Muscle of back (tissue), 11 donors: ENCODE measurements around the gene PLEKHB2. TPM values are rescaled to one million over a fixed set of nuclear protein-coding genes. Genes with fewer than 3 reads are reported as not detected.
"Not testable (repeated sequence)": the region's sequence is repeated elsewhere in the genome, so short reads cannot be mapped to it uniquely, and the experiment has no call there.

ENCODE experiments used
- DNase-seq, 3 donors: peaks; one replicate each; pipeline versions ENCODE4 v3.0.0 to v3.0.0-alpha.2; 2013
- polyA plus RNA-seq, 10 donors: library from polyadenylated mRNA; unstranded; fragments of 120-200 nt; gene quantifications; one replicate each; pipeline ENCODE4 v1.2.1, GENCODE V29; 2013; ENCODE audit not compliant: insufficient read length in 10 of 10

PLEKHB2 gene
- polyA plus RNA-seq, 10 donors, result 21.9 to 27.6 (median 25.4) TPM

DNA sequence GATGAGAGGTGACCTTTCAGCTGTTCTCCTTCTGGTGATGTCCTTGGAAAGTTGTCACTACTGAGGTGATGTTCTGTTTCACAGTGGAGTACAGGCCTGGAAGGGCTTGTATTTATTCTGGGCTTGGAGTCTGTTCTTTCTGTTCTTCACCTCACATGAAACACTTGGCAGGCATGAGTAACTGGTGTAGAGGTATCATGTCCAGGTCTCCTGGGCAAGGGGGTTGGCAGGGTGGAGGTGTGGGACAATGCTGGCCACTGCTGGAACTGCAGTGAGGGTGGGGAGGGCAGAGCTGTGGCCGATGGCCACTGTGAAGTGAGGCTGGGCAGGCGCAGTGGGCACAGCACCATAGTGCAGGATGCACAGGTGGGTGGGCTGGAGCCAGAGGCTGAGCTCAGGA lies 35.4 kb downstream of the PLEKHB2 start:
- no peak for DNase-seq

DNA sequence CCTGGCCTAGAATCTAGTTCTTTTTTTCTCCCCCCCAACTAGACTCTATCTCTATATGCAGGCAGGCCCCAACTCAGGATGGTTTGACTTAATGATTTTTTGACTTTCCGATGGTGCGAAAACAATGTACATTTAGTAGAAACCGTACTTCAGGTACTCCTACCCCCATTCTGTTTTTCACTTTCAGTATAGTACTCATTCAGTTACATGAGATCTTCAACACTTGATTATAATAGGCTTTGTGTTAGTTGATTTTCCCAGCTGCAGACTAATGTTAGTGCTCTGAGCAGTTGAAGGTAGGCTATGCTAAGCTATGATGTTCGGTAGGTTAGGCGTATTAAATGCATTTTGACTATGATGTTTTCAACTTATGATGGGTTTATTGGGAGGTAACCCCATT lies 37.7 kb downstream of the PLEKHB2 start:
- DNase-seq, result no peak

DNA sequence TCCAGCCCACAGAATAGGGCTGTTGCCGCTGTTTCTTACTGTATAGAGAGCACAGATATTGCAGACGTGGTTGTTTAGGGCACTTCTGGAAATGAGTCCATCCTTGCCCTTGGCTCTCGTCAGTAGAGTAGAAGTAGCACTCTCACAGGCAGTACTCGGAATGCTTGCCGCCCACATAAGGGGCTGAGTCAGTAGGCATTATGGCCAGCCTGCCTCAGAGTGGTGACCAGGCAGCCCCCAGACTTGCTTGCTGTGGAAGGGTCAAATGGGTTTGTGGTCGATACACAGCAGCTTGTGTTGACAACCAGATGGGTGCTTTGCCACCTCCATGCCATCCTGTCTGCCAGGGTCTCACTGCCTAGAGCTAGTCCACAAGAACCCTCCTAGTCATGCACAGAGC lies 38.7 kb downstream of the PLEKHB2 start:
- no peak for DNase-seq

DNA sequence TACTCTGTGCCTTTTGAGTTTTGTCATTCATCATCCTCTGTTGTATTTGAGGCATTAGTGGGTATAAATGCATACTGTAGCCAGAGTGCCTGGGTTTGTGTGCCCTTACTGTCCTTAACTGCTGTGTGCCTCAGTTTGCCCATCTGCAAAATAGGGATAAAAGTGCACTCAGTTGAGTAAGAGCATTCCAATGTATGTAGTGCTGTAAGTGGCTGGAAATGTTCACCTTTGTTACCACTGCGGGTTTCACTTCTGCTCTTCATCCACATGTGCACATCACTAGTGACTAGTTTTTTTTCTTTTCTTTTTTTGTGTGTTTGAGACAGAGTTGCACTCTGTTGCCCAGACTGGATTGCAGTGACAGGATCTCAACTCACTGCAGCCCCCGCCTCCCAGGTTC lies 39.9 kb downstream of the PLEKHB2 start:
- DNase-seq, result no peak

DNA sequence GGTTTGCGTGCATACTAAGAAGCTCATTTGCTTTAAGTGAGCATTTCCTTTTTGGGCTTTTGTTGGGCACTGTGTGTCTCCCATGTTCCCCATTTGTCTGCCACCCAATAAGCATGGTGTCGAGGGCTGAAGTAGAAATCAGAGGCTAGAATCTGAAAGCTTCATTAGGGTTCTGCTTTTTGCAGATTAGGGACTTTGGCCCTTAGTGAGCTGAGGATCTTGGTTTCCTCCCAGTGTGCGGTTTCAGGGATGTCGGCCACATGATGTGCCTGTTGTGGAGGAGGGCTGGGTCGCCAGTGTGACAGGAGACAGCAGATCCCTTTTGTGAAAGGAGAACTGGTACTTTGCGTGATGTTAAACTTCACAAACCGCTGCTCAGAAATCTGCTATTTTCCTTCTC lies 41.1 kb downstream of the PLEKHB2 start:
- no peak for DNase-seq

DNA sequence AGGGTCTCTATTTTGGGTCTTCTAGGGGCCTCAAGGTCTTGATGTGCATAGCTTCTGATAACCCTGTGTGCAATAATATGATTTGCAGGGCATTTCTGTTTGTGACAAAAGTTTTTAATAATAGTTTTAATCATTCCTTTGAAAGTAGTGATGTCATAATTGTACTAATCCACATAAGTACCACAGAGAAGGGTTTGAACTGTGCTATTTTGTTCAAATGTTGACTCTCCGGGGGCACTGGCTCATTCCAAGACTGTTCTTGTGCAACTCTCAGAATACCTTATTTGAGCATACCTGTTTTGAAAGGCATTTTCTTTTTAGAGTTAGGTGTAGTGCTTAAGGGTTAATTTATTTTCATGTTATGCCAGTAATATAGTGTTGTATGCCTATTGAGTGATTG lies 41.6 kb downstream of the PLEKHB2 start:
- no peak for DNase-seq

DNA sequence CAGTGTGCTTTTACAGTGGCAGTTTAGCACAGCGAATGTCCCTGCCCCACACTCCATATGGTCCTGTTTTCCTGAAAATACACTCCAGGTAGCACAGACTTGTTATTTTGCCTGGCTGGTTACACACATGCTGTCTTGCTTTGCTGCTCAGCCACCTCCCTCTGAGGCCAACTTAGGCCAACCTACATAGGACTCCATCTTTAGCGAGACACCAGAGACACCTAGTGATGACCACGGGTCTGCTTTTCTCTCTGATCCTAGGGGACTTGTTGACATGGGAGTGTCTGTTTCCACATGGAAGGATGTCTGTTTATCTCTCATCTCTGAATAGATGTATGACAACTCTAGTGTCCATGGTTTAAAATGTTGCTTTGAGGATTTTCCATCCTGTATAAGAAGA lies 43.3 kb downstream of the PLEKHB2 start:
- DNase-seq, result no peak

DNA sequence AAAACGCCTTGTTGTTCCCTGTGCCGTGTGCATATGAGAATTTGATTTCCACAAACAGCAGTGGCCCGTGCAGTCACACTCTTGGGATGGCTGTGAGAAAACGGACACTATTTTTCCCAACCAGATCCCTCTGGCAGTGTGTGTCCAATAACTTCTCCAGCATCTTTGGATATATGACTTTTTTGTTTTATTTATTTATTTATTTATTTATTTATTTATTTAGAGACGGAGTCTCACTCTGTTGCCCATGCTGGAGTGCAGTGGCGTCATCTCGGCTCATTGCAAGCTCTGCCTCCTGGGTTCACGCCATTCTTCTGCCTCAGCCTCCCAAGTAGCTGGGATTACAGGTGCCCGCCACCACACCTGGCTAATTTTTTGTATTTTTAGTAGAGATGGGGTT lies 45.0 kb downstream of the PLEKHB2 start:
- DNase-seq, result not testable (repeated sequence)

DNA sequence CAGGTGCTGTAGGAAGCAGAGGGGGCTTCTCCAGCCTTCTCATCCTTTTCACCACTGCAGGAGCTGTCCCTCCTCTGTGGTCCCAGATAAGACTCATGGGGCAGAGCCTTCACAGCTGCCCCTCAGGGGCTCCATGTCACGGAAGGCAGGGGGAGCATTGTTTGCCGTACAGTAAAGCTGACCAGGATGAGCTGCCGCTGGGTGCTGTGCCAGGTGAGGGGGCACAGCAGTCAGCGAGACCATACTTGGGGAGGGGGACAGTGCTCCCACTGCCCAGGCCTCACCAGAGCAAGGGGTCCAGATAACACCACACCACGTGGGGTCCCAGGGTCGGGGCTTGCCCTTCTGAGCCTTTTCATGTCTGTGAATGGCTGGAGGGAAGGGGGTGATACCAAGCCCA lies 46.3 kb downstream of the PLEKHB2 start:
- no peak for DNase-seq

DNA sequence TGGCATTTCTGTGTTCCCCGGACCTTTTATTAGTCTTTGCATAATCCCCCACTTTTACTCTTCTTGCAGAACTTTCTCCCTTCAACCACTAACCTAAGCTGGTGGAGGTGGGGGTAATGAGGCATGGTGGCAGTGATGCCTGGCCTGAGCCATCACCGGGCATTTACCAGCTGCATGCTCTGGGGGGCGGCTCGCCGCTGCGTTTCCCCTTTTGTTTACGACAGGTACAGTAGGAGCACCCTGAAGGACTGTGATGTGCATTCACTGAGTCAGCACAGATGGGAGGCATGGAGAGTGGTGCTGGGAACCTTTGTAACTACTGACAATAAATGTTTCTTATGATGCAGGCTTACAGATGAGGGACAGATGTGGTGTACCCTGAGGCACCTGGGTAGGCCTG lies 46.9 kb downstream of the PLEKHB2 start:
- DNase-seq, result no peak

DNA sequence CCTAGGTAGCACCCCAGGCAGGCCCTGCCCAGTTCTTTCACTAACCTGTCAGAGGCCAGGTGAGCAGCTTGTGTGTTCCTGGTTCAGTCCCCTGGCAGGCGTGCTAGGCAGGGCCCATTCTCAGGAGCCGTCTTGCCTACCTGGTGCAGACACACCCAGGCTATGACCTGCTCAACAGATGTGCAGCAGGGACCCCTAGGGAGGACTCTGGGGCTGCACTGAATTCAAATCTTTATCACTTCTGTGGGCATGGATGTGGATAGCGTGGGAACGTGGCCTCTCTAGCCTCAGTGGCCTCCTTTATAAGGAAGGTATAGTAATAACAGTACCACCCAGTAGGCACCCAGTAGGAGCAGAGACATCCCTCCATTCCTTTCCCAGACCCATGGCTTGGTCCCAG lies 48.4 kb downstream of the PLEKHB2 start:
- DNase-seq, result no peak

DNA sequence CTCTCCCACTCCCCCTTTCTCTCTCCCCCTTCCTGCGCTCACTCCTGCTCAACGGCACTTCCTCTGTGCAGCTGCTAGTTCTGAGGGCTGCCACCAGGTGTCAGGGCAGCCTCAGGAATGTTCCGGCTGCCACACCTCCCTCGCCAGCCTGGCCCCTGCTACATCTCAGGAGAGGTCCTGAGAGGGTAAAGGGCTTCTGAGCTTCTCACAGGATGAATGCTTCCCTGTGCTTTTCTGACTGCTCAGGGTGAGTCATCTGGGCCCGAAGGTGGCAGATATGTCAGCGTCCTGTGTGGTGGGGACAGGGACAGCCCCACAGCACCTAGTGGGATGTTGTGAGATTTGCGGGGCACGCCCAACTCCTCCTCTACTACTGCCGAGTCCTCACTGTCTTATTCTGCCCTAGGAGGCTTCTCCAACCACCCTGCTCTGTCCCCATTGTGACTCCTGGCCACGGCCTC lies 49.0 kb downstream of the PLEKHB2 start:
- DNase-seq, result peak; percentile 34 to 78 (median 53)

DNA sequence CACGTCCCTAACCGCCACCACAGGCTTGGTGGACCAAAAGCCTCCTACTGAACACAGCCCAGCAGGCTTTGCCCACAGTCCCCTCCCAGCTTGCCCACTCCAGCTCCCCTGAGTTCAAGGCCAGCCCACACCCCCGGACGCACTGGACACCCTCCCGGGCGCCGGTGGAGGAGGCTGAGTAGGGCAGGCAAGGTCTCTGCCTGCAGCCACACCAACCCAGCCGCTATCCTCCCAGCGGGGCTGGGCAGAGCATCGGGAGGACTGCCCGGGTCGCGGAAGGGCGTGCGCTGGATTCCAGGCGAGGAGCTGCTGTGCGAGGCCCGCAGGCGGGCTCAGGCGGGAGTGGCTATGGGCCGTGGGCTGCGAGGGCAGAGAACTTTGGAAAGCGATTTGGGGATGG lies 49.5 kb downstream of the PLEKHB2 start:
- no peak for DNase-seq

DNA sequence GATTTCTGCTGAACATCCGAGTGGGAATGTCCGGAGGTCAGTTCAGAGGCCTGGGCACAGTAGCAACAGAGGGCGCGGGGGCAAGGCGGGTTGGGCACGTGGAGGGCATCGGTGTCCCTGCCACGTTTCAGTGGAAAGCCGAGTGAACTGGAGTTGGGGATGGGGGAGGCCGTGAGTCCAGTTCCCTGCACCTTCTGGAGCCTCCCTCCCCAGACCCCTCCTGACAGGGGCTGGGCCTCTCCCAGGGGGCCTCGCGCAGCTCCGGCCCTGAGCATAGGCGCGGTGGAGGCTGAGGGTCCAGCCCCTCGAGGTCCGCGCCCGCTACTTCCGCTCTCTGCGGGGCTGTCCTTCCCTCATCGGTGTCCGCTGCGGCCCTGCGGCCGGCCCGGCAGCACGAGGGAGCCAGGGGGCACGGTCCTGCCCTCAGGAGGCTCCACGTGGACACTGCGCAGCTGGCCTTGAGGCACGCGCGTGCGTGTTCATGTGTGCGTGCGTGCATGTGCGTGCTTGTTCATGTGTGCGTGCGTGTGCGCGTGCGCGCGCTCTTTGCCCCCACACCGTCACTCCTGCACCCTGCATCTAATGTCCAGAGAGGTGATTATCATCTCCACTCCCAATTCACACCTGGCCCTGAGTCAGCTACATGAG lies 50.2 kb downstream of the PLEKHB2 start:
- no peak for DNase-seq

DNA sequence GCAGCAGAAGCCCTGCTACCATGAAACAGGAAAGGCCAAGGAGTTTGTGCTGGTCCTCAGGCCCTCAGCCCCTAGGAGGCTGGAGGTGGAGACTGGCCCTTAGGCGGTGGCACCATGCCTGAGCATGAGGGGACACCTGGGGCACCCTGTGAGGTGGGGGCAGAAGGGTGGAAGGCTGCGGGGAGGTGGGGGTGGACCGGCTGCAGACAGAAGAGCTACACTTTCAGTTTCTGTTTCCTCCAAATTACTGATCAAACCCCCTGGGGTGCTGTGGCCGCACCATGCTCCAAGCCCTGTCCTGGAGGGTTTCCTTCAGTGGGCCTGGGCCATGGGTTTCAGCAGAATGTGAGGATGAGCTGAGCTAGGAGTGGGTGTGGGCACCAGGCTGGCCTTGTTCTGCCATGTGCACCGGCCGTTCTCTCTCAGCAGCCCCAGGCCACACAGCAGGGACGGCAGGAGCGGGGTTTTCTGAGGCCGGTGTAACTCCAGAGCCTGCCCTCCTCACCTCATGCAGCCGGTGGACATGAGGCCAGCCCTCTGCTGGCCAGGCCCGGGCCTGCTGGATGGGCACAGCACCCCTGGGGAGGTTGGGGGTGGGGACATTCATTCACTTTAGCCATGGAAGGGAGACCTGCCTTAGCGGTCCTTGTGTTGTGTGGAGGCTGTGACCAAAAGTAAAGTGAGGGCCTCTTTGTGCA lies 51.5 kb downstream of the PLEKHB2 start:
- DNase-seq, result no peak

DNA sequence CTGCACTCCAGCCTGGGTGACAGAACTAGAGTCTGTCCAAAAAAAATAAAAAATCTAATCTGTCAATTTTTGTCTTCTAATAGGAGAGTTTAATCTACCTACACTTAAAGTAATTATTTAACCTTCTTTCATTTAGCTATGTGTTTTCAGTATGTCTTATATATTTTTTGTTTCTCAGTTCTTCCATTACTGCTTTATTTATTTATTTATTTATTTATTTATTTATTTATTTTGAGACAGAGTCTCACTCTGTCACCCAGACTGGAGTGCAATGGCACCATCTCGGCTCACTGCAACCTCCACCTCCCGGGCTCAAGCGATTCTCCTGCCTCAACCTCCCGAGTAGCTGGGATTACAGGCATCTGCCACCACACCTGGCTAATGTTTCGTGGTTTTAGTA lies 60.4 kb downstream of the PLEKHB2 start:
- not testable (repeated sequence) for DNase-seq

DNA sequence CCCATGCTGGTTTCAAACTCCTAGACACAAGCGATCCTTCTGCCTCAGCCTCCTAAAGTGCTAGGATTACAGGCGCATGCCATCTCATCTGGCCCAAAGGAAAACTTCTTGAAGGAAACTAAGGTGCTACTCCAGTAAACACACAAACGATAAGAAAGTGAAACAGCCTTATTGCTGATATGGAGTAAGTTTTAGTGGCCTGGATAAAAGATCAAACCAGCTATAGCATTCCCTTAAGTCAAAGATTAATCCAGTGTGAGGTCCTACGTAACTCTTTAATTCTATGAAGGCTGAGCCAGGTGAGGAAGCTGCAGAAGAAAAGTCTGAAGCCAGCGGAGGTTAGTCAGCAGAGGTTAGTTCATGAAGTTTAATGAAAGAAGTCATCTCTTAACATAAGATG lies 63.4 kb downstream of the PLEKHB2 start:
- DNase-seq, result no peak

DNA sequence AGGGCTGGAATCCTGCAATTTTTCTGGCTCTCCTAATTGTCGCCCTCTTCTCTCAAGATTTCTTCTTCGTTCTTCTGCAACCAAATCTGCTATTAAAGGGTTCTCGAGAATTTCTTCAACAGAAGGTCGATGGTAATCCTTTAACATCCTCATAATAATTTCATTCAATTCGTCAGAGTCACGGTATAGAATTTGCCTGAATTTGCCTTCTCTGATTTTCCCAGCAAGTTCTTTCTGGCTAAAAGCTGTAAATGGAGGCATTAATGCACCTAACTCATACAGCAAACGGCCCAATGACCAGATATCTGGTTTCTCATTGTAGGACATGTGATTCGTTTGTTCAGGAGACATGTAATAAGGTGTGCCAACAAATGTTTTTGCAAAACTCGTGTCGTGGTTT lies 72.9 kb downstream of the PLEKHB2 start:
- DNase-seq, result not testable (repeated sequence)

DNA sequence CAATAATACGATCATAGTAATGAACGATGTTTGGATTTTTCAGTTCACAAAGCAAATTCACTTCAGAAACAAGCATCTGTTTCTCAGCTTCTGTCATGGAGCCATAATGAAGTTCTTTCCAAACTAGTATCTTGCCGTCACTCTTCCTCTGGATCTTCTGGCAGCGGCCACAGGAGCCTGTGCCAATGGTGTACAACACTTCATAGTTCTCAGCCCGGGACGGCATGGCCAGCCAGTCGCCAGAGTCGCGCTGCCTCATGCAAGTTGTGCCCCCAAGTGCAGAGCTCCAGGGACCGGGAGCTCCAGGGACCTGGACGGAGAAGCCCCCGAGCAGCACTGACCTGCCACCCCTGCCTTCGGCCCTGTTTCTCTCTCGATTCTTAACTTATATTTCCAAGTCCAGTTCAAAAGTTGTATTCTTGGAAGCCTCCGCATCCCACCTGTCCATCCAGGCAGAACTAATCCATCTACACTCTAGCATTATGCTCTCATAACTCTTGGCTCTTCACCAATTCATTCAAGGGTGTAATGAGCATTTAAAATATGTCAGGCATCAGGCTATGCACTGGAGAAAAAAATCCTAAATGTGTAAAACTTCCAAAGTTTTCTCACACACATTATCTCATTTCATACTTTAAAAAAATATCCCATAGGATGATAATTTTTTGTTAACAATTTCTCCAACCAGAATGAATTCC lies 73.7 kb downstream of the PLEKHB2 start:
- DNase-seq, result peak; percentile 16 to 52 (median 31)

DNA sequence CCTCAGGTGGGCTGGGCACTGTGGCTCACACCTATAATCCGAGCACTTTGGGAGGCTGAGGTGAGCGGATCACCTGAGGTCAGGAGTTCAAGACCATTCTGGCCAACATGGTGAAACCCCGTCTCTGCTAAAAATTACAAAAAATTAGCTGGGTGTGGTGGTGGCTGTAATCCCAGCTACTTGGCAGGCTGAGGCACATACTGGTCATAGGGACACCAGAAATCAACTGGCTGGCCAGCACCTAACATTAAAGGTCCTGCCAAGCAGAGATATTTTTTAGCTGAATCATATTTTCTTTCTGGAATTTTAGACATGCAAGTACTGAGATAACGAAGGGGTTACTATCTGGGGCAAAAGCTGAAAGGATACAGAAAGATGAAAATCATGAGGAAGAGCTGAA lies 76.3 kb downstream of the PLEKHB2 start:
- DNase-seq, result not testable (repeated sequence)

DNA sequence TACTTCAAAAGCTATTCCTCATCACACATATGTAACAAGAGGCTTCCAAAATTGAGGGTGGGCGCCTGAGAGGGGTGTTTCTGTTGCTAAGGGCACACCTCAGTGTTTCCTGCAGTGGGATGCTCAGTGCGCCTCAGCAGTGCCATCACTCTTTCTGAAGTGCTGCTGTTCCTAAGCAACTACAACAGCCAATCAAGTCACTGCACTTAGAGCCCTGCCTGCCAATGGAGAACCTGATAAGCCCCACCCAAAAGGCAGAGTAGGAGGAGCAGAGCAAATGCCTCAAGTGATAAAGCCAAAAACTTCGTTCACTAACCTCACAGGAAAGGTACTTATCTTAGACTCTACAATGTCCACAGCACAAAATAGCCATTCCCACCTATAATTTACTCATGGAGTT lies 88.3 kb downstream of the PLEKHB2 start:
- DNase-seq, result not testable (repeated sequence)

DNA sequence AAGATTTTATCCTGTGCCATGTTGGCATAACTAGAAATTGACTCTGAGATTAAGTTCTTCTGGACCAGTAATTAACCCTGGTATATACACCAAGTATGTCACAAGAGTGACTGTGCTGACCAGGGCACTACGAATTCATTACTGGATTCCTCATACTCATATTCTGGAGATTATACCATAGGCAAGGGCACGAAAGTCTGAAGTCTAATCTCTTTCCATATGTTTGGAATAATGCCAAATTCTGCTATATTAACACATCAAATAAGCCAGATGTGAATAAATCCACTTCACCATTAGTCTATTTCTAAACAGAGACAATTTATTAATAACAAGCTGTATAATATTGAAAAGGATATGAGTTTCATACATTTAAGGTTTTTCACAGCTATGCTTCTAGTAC lies 91.0 kb downstream of the PLEKHB2 start:
- not testable (repeated sequence) for DNase-seq
